SK-N-SH treated with all-trans-retinoic acid at 6 μM for 48 hours (cell line): ENCODE data around the gene UBAP1L.

Source experiments
- ATAC-seq: fragments of 200-7000 bp; cut with Tn5 transposase; 3 replicates; pipeline ENCODE4 v1.9.1; 2020; ENCODE audit warnings: mild to moderate bottlenecking, moderate library complexity
- ARNTL ChIP-seq: fragments of 450-650 bp; formaldehyde crosslinking; IDR thresholded peaks from 2 replicates; pipeline ENCODE4 v1.5.0; 2020; ENCODE audit warnings: low read depth, mild to moderate bottlenecking, moderate library complexity, borderline replicate concordance
- BACH2 ChIP-seq: fragments of 250-450 bp; sonication (Bioruptor Pico); IDR thresholded peaks from 2 replicates; pipeline ENCODE4 v1.9.0; 2021; ENCODE audit warnings: mild to moderate bottlenecking, borderline replicate concordance
- CSDC2 ChIP-seq: fragments of 250-450 bp; sonication (Bioruptor Pico); IDR thresholded peaks from 2 replicates; pipeline ENCODE4 v1.5.0; 2020; ENCODE audit warnings: mild to moderate bottlenecking, moderate library complexity
- ESRRG ChIP-seq: fragments of 250-450 bp; sonication (Bioruptor Pico); IDR thresholded peaks from 2 replicates; pipeline ENCODE4 v1.6.1; 2021; ENCODE audit warnings: mild to moderate bottlenecking
- GLIS3 ChIP-seq: fragments of 250-450 bp; sonication (Bioruptor Pico); IDR thresholded peaks from 2 replicates; pipeline ENCODE4 v1.5.0; 2020; ENCODE audit warnings: mild to moderate bottlenecking, moderate library complexity
- ISL1 ChIP-seq: fragments of 250-450 bp; sonication (Bioruptor Pico); IDR thresholded peaks from 2 replicates; pipeline ENCODE4 v2.1.2; 2022; ENCODE audit warnings: mild to moderate bottlenecking, moderate library complexity
- OSR1 ChIP-seq: fragments of 250-450 bp; sonication (Bioruptor Pico); IDR thresholded peaks from 2 replicates; pipeline ENCODE4 v1.8.0; 2022; ENCODE audit warnings: moderate library complexity, mild to moderate bottlenecking, inconsistent platforms
- PATZ1 ChIP-seq: fragments of 250-450 bp; sonication (Bioruptor Pico); IDR thresholded peaks from 2 replicates; pipeline ENCODE4 v1.8.0; 2020; ENCODE audit warnings: mild to moderate bottlenecking, moderate library complexity, borderline replicate concordance
- PPARA ChIP-seq: fragments of 250-450 bp; sonication (Bioruptor Pico); IDR thresholded peaks from 2 replicates; pipeline ENCODE4 v1.5.0; 2020; ENCODE audit warnings: mild to moderate bottlenecking, borderline replicate concordance
- RARB ChIP-seq: fragments of 250-450 bp; sonication (Bioruptor Pico); IDR thresholded peaks from 2 replicates; pipeline ENCODE4 v1.8.0; 2021; ENCODE audit warnings: mild to moderate bottlenecking, moderate library complexity
- SNAI2 ChIP-seq: fragments of 250-450 bp; sonication (Bioruptor Pico); IDR thresholded peaks from 2 replicates; pipeline ENCODE4 v1.5.0; 2020; ENCODE audit warnings: mild to moderate bottlenecking, moderate library complexity
- TCF4 ChIP-seq: fragments of 250-450 bp; sonication (Bioruptor Pico); IDR thresholded peaks from 2 replicates; pipeline ENCODE4 v1.8.0; 2021; ENCODE audit warnings: mild to moderate bottlenecking, moderate library complexity, borderline replicate concordance
- TOX ChIP-seq: fragments of 250-450 bp; sonication (Bioruptor Pico); IDR thresholded peaks from 2 replicates; pipeline ENCODE4 v1.8.0; 2021; ENCODE audit warnings: mild to moderate bottlenecking, moderate library complexity, borderline replicate concordance
- ZC3H10 ChIP-seq: fragments of 250-450 bp; sonication (Bioruptor Pico); IDR thresholded peaks from 2 replicates; pipeline ENCODE4 v1.5.1; 2021; ENCODE audit warnings: mild to moderate bottlenecking, moderate library complexity
- ZFP3 ChIP-seq: fragments of 250-450 bp; sonication (Bioruptor Pico); IDR thresholded peaks from 2 replicates; pipeline ENCODE4 v1.5.0; 2020; ENCODE audit warnings: mild to moderate bottlenecking, moderate library complexity
- ZFP30 ChIP-seq: fragments of 450-650 bp; formaldehyde crosslinking; IDR thresholded peaks from 2 replicates; pipeline ENCODE4 v1.5.0; 2022; ENCODE audit warnings: mild to moderate bottlenecking, moderate library complexity
- ZNF565 ChIP-seq: fragments of 450-650 bp; formaldehyde crosslinking; conservative IDR thresholded peaks from 2 replicates; pipeline ENCODE4 v1.5.0; 2020; ENCODE audit warnings: low read depth, mild to moderate bottlenecking, moderate library complexity
- ZNF70 ChIP-seq: fragments of 450-650 bp; formaldehyde crosslinking; IDR thresholded peaks from 2 replicates; pipeline ENCODE4 v1.5.0; 2020; ENCODE audit warnings: mild to moderate bottlenecking, moderate library complexity
- ZNF8 ChIP-seq: fragments of 450-650 bp; formaldehyde crosslinking; IDR thresholded peaks from 2 replicates; pipeline ENCODE4 v1.5.0; 2020; ENCODE audit warnings: mild to moderate bottlenecking, moderate library complexity
- TF ChIP-seq, protein P1 (sequence below): fragments of 250-450 bp; sonication (Bioruptor Pico); IDR thresholded peaks from 2 replicates; pipeline ENCODE4 v1.8.0; 2021; ENCODE audit warnings: low read depth, mild to moderate bottlenecking, moderate library complexity, borderline replicate concordance
- TF ChIP-seq, protein P2 (sequence below): fragments of 250-450 bp; sonication (Bioruptor Pico); IDR thresholded peaks from 2 replicates; pipeline ENCODE4 v1.5.1; 2020; ENCODE audit warnings: low read depth, mild to moderate bottlenecking, moderate library complexity
- TF ChIP-seq, protein P3 (sequence below): fragments of 250-450 bp; sonication (Bioruptor Pico); IDR thresholded peaks from 2 replicates; pipeline ENCODE4 v1.5.0; 2020; ENCODE audit warnings: mild to moderate bottlenecking, moderate library complexity
- TF ChIP-seq, protein P4 (sequence below): fragments of 250-450 bp; sonication (Bioruptor Pico); IDR thresholded peaks from 2 replicates; pipeline ENCODE4 v1.5.1; 2021; ENCODE audit warnings: mild to moderate bottlenecking, moderate library complexity

UBAP1L gene

DNA sequence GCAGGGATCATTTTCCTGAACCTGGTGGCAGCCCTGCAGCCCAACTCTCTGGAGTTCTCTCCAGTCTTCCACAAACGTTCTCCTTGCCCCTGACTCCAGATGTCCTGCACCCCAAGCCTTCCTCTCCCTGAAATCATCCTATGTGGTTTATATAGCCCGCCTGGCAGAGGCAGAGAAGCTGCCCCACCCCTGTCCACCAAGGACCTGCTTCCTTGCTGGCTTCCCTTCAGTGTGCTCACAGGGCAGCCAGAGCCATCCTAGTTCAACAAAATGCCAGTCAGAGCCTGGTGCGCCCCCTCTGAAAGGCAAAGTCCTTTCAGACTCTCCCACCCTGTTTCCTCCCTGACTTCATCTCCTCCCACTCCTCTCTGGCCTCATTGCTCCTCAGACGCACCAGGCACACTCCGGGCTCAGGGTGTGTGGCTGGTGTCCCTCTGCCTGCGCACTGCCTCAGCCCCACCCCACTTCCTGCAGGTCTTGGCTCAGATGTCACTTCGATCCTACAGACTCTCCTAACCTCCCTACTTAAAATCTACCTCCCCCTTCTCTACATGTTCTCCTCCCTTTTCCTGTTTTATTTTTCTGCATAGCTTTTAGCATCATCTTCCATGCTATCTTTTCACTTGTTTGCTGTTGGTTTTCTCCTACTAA is 32.6 kb downstream of the UBAP1L start:
- peak; percentile 10; the same call in 1 of the 3 replicates for ATAC-seq
- TF ChIP-seq ESRRG (no peak), ZNF565 (no peak), PPARA (no peak), TCF4 (CRISPR knock-in tag) (no peak), PATZ1 (CRISPR knock-in tag) (no peak), TOX (CRISPR knock-in tag) (no peak), RARB (no peak), CSDC2 (CRISPR knock-in tag) (no peak), ZNF70 (CRISPR knock-in tag) (no peak), ZC3H10 (no peak)
- TF ChIP-seq, protein P1, sequence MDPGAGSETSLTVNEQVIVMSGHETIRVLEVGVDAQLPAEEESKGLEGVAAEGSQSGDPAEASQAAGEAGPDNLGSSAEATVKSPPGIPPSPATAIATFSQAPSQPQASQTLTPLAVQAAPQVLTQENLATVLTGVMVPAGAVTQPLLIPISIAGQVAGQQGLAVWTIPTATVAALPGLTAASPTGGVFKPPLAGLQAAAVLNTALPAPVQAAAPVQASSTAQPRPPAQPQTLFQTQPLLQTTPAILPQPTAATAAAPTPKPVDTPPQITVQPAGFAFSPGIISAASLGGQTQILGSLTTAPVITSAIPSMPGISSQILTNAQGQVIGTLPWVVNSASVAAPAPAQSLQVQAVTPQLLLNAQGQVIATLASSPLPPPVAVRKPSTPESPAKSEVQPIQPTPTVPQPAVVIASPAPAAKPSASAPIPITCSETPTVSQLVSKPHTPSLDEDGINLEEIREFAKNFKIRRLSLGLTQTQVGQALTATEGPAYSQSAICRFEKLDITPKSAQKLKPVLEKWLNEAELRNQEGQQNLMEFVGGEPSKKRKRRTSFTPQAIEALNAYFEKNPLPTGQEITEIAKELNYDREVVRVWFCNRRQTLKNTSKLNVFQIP (CRISPR knock-in tag): no peak
- TF ChIP-seq, protein P2, sequence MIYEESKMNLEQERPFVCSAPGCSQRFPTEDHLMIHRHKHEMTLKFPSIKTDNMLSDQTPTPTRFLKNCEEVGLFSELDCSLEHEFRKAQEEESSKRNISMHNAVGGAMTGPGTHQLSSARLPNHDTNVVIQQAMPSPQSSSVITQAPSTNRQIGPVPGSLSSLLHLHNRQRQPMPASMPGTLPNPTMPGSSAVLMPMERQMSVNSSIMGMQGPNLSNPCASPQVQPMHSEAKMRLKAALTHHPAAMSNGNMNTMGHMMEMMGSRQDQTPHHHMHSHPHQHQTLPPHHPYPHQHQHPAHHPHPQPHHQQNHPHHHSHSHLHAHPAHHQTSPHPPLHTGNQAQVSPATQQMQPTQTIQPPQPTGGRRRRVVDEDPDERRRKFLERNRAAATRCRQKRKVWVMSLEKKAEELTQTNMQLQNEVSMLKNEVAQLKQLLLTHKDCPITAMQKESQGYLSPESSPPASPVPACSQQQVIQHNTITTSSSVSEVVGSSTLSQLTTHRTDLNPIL: no peak

DNA sequence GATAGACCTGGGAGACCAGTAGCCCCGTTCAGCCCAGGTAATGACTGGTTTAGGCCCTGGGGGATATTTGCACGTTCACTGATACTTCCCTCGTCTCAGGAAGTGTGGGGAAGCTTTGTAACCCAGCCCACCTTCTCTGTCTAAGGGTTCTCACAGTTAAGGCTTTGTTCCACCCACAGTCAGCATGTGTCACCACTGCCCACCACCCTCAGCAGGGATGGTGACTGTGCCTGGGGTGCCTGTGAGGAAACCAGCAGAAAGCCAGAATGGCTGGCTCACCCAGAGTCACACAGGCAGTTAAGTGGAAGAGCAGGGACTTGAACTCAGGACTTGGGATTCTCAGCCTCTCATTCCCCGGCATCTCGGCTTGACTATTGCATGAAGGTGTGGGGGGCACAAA is 33.2 kb downstream of the UBAP1L start:
- TF ChIP-seq, protein P3, sequence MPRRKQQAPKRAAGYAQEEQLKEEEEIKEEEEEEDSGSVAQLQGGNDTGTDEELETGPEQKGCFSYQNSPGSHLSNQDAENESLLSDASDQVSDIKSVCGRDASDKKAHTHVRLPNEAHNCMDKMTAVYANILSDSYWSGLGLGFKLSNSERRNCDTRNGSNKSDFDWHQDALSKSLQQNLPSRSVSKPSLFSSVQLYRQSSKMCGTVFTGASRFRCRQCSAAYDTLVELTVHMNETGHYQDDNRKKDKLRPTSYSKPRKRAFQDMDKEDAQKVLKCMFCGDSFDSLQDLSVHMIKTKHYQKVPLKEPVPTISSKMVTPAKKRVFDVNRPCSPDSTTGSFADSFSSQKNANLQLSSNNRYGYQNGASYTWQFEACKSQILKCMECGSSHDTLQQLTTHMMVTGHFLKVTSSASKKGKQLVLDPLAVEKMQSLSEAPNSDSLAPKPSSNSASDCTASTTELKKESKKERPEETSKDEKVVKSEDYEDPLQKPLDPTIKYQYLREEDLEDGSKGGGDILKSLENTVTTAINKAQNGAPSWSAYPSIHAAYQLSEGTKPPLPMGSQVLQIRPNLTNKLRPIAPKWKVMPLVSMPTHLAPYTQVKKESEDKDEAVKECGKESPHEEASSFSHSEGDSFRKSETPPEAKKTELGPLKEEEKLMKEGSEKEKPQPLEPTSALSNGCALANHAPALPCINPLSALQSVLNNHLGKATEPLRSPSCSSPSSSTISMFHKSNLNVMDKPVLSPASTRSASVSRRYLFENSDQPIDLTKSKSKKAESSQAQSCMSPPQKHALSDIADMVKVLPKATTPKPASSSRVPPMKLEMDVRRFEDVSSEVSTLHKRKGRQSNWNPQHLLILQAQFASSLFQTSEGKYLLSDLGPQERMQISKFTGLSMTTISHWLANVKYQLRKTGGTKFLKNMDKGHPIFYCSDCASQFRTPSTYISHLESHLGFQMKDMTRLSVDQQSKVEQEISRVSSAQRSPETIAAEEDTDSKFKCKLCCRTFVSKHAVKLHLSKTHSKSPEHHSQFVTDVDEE (CRISPR knock-in tag): no peak
- TF ChIP-seq ZFP30 (CRISPR knock-in tag) (no peak), CSDC2 (CRISPR knock-in tag) (no peak), BACH2 (CRISPR knock-in tag) (no peak), ZNF8 (CRISPR knock-in tag) (no peak), OSR1 (CRISPR knock-in tag) (no peak), ZFP3 (CRISPR knock-in tag) (no peak), PATZ1 (CRISPR knock-in tag) (no peak), ARNTL (no peak), RARB (no peak), GLIS3 (CRISPR knock-in tag) (no peak), SNAI2 (CRISPR knock-in tag) (no peak), PPARA (no peak), ISL1 (no peak)
- TF ChIP-seq, protein P4, sequence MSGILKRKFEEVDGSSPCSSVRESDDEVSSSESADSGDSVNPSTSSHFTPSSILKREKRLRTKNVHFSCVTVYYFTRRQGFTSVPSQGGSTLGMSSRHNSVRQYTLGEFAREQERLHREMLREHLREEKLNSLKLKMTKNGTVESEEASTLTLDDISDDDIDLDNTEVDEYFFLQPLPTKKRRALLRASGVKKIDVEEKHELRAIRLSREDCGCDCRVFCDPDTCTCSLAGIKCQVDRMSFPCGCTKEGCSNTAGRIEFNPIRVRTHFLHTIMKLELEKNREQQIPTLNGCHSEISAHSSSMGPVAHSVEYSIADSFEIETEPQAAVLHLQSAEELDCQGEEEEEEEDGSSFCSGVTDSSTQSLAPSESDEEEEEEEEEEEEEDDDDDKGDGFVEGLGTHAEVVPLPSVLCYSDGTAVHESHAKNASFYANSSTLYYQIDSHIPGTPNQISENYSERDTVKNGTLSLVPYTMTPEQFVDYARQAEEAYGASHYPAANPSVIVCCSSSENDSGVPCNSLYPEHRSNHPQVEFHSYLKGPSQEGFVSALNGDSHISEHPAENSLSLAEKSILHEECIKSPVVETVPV (CRISPR knock-in tag): no peak

More for the DNA sequence above, 33.2 kb downstream of the UBAP1L start:
- ATAC-seq: no peak
